Body of pancreas (tissue), 4 donors: ENCODE measurements around the gene TOX2.

ENCODE experiments used
- POLR2A ChIP-seq, 3 donors: fragments of 450-650 bp; IDR thresholded peaks; one replicate each; pipeline ENCODE4 v1.6.1; 2016; ENCODE audit warnings: antibody characterized with exemption in 3 of 3, mild to moderate bottlenecking in 2 of 3
- TF ChIP-seq, protein P1 (sequence below), 7 experiments: fragments of 450-650 bp in 4 of 7; fragments of 200-600 bp in 3 of 7; sonication (generic) in 3 of 7; IDR thresholded peaks; one replicate each; pipeline ENCODE4 v1.5.1; 2016 to 2019; ENCODE audit warnings: antibody characterized with exemption in 7 of 7

DNA sequence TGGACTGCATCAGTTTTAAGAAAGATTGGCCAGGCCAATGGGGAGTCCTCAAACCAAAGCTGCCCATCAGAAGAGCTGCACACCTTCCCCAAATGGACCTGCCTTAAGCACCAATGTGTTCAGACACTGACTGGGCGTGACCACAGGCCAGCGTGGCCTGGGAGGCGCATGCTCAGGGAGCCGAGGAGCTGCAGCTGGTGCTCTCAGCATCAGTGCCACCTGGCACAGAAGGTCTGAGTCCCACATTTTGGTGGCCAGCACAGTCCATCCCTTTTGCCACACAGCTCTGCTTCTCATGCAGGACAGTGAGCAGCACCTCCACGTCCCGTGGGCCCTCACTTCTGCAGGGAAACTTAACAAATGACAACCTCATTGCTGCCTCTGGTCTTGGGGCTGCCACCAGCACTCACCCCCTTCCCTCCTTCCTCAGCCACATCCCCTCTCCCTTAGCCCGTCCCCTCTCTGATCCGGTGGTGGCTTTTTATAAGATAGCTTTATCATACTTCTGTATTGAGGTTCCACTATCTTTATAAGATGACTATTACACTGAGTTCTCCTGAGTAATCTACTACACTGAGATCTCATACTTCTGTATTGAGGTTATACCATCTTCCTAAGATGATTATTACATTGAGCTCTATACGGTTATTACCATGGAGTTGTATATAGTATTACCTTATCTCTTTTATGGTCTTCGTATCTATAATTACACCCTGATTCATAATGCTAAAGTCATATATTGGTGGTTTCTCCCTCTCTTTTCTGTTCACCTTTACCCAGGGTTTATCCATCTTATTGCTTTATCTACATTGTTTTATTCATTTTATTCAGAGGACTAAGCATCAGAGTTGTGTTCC is 109.1 kb downstream of the TOX2 start:
- TF ChIP-seq, protein P1, sequence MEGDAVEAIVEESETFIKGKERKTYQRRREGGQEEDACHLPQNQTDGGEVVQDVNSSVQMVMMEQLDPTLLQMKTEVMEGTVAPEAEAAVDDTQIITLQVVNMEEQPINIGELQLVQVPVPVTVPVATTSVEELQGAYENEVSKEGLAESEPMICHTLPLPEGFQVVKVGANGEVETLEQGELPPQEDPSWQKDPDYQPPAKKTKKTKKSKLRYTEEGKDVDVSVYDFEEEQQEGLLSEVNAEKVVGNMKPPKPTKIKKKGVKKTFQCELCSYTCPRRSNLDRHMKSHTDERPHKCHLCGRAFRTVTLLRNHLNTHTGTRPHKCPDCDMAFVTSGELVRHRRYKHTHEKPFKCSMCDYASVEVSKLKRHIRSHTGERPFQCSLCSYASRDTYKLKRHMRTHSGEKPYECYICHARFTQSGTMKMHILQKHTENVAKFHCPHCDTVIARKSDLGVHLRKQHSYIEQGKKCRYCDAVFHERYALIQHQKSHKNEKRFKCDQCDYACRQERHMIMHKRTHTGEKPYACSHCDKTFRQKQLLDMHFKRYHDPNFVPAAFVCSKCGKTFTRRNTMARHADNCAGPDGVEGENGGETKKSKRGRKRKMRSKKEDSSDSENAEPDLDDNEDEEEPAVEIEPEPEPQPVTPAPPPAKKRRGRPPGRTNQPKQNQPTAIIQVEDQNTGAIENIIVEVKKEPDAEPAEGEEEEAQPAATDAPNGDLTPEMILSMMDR (IDR thresholded peaks at IDR 0.05) = no peak
- TF ChIP-seq POLR2A (IDR thresholded peaks at IDR 0.05) = no peak
